Hepatocyte (in vitro differentiated cells): ENCODE results near the gene PLCL1.

Source experiments
- EZH2 ChIP-seq: fragments of 200-600 bp; sonication (generic); IDR thresholded peaks from 2 replicates; pipeline ENCODE4 v1.6.1; 2016; ENCODE audit warnings: antibody characterized with exemption, mild to moderate bottlenecking, borderline replicate concordance
- EZH2phosphoT487 ChIP-seq: fragments of 200-600 bp; sonication (generic); IDR thresholded peaks from one replicate; pipeline ENCODE4 v1.6.1; 2018; ENCODE audit warnings: antibody characterized with exemption, mild to moderate bottlenecking, low read depth, moderate library complexity; ENCODE audit not compliant: unreplicated experiment, severe bottlenecking
- TF ChIP-seq, protein P1 (sequence below): fragments of 200-600 bp; sonication (generic); IDR thresholded peaks from 2 replicates; pipeline ENCODE4 v1.5.1; 2016; ENCODE audit warnings: antibody characterized with exemption, mild to moderate bottlenecking; ENCODE audit not compliant: poor library complexity

DNA sequence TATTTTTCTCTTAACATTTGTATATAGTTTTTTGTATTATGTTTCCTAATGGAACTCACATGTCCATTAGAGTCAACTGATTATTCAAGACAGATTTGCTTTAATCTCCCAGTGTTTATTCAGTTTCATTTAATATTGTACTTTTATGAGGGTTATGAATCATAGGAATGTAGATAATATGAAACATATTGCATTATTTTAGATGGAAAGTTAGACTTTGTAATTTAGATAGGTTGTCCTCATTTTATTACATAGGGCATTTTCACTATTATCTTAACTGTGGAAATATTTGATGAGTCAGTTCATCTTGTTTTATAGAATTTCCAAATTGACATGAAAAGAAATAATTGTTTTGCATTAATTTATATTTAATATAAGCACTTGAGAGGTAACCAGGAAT lies 240.8 kb downstream of the PLCL1 start:
- TF ChIP-seq EZH2 (no peak), EZH2phosphoT487 (no peak)
- TF ChIP-seq, protein P1, sequence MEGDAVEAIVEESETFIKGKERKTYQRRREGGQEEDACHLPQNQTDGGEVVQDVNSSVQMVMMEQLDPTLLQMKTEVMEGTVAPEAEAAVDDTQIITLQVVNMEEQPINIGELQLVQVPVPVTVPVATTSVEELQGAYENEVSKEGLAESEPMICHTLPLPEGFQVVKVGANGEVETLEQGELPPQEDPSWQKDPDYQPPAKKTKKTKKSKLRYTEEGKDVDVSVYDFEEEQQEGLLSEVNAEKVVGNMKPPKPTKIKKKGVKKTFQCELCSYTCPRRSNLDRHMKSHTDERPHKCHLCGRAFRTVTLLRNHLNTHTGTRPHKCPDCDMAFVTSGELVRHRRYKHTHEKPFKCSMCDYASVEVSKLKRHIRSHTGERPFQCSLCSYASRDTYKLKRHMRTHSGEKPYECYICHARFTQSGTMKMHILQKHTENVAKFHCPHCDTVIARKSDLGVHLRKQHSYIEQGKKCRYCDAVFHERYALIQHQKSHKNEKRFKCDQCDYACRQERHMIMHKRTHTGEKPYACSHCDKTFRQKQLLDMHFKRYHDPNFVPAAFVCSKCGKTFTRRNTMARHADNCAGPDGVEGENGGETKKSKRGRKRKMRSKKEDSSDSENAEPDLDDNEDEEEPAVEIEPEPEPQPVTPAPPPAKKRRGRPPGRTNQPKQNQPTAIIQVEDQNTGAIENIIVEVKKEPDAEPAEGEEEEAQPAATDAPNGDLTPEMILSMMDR = no peak
